Caco-2 (cell line): Measurements from ENCODE around the gene GTPBP3. TPM values are rescaled to one million over a fixed set of nuclear protein-coding genes. Genes with fewer than 3 reads are reported as not detected.

Source experiments
- Bru-seq: library from RNA; stranded (reverse); fragments of 400-500 nt; gene quantifications from one replicate; lab custom pipeline; 2021; lab: Mats Ljungman, UMichigan
- BruChase-seq, 2 experiments: library from RNA; stranded (reverse); fragments of 400-500 nt; gene quantifications; one replicate each; lab custom pipeline; 2021; lab: Mats Ljungman, UMichigan
- BruUV-seq: library from RNA; stranded (reverse); fragments of 400-500 nt; replicated peaks from 2 replicates; lab custom pipeline; 2021; lab: Mats Ljungman, UMichigan
- CTCF ChIA-PET: fragments of 300-600 bp; sonication (Branson Sonifier 250); formaldehyde crosslinking; loops from one replicate; lab custom pipeline; 2022; ENCODE audit warnings: antibody characterized with exemption; lab: Charles Lee
- POLR2A ChIA-PET: fragments of 300-600 bp; sonication (Branson Sonifier 250); formaldehyde crosslinking; loops from one replicate; lab custom pipeline; 2022; ENCODE audit warnings: antibody characterized with exemption; lab: Charles Lee
- DNase-seq, 2 experiments: peaks; one replicate each; pipeline versions ENCODE4 v3.0.0 to v3.0.0-alpha.2; 2020 to 2022
- H3K27me3 ChIP-seq: replicated peaks from 2 replicates; pipeline ENCODE4 v1.6.0; 2011; ENCODE audit warnings: low read length; ENCODE audit not compliant: control insufficient read depth, insufficient read depth
- H3K36me3 ChIP-seq: 2 replicates; pipeline ENCODE4 v1.5.1; 2011; ENCODE audit warnings: low read length; ENCODE audit not compliant: control insufficient read depth, insufficient read depth
- H3K4me1 ChIP-seq: fragments of 250-450 bp; sonication (Bioruptor Pico); 2 replicates; pipeline ENCODE4 v1.5.1; 2020; ENCODE audit warnings: mild to moderate bottlenecking
- H3K4me3 ChIP-seq: 2 replicates; pipeline ENCODE4 v1.5.1; 2011; ENCODE audit warnings: low read depth, mild to moderate bottlenecking, control low read depth, low read length
- H3K9me3 ChIP-seq: fragments of 250-450 bp; sonication (Bioruptor Pico); 2 replicates; pipeline ENCODE4 v1.5.1; 2020; ENCODE audit warnings: mild to moderate bottlenecking, moderate library complexity
- H3K27ac Mint-ChIP-seq: one replicate; pipeline ENCODE4 v1.8.0; 2022; ENCODE audit warnings: mixed read lengths; ENCODE audit not compliant: unreplicated experiment
- H3K27me3 Mint-ChIP-seq: one replicate; pipeline ENCODE4 v1.8.0; 2022; ENCODE audit warnings: mixed read lengths; ENCODE audit not compliant: insufficient read depth, unreplicated experiment
- H3K36me3 Mint-ChIP-seq: one replicate; pipeline ENCODE4 v1.8.0; 2022; ENCODE audit warnings: mild to moderate bottlenecking, mixed read lengths; ENCODE audit not compliant: insufficient read depth, unreplicated experiment
- H3K4me1 Mint-ChIP-seq: one replicate; pipeline ENCODE4 v1.8.0; 2022; ENCODE audit warnings: low read depth, mixed read lengths; ENCODE audit not compliant: unreplicated experiment
- H3K4me3 Mint-ChIP-seq: one replicate; pipeline ENCODE4 v1.8.0; 2022; ENCODE audit warnings: mild to moderate bottlenecking, moderate library complexity, mixed read lengths; ENCODE audit not compliant: unreplicated experiment
- H3K9me3 Mint-ChIP-seq: one replicate; pipeline ENCODE4 v1.8.0; 2022; ENCODE audit warnings: mixed read lengths; ENCODE audit not compliant: unreplicated experiment
- CTCF ChIP-seq, 2 experiments: fragments of 200-600 bp in 1 of 2; IDR thresholded peaks; 1 replicate in 1 of 2; 2 replicates in 1 of 2; pipeline versions ENCODE4 v1.5.1 to v1.8.0; 2011 to 2022; ENCODE audit warnings: antibody characterized with exemption in 1 of 2, control low read depth in 1 of 2, inconsistent platforms in 1 of 2, low read depth in 1 of 2, low read length in 1 of 2, mild to moderate bottlenecking in 1 of 2, moderate library complexity in 1 of 2; ENCODE audit not compliant: insufficient read depth in 1 of 2, severe bottlenecking in 1 of 2, unreplicated experiment in 1 of 2
- intact Hi-C: fragments of 100-400 bp; cut with micrococcal nuclease; formaldehyde crosslinking; loops from one replicate; pipeline ENCODE4 v1.10.0; 2022; ENCODE audit not compliant: unreplicated experiment
- long read RNA-seq: library from polyadenylated mRNA; stranded (forward); transcript quantifications from one replicate; pipeline ENCODE4 v2.0.0, GENCODE V29; 2022
- total RNA-seq: library from RNA; stranded (reverse); gene quantifications from 2 replicates; pipeline ENCODE4 v1.2.3, GENCODE V29; 2022

Gene GTPBP3
- total RNA-seq (50.1 and 50.7 TPM in 2 replicates), Bru-seq, nascent RNA (percentile 60 among the genes with signal in this experiment), BruChase-seq, experiment 1, labeled RNA remaining after a 2-hour chase (percentile 72 among the genes with signal in this experiment), BruChase-seq, experiment 2, labeled RNA remaining after a 6-hour chase (percentile 78 among the genes with signal in this experiment)
- long read RNA-seq, transcript GTPBP3-222 (9 exons, 2,493 nt) = minor isoform, 10 of 69 reads
- long read RNA-seq, transcript GTPBP3-208 (2 exons, 564 nt) = minor isoform, 5 of 69 reads
- long read RNA-seq, transcript GTPBP3-201 (9 exons, 2,579 nt) = major isoform, 32 of 69 reads
- long read RNA-seq, partial matches to known transcripts = 4 of 69 reads
- long read RNA-seq, other reads (novel, unspliced or antisense) = 15 of 69 reads

- TSS peak; percentile 70 for BruUV-seq
- Histone ChIP-seq H3K4me3 (peak within 1 kb of the TSS; percentile 59), H3K27me3 (no peaks in the 10 kb centered on the region), H3K36me3 (0 out of 2 replicates have a peak, but pooled peaks cover 1% of the 10 kb centered on the region), H3K4me1 (0 out of 2 replicates have a peak, but pooled peaks cover 9% of the 10 kb centered on the region), H3K9me3 (no peaks in the 10 kb centered on the region)
- H3K9me3 Mint-ChIP-seq = no peaks in the 10 kb centered on the region
- intact Hi-C loops = loop anchor here (2.0 to 5.0 kb wide), 2 partner anchors 28 to 220 kb away; partner anchors contain the start of genes COLGALT1 and DDA1
- peak within 1 kb of the TSS; percentile 85 for H3K4me3 Mint-ChIP-seq
- TF ChIP-seq CTCF (IDR thresholded peaks at IDR 0.05; ENCODE audit: insufficient read depth in 1 of 2, low read depth in 1 of 2, low read length in 1 of 2, severe bottlenecking in 1 of 2, unreplicated experiment in 1 of 2) = no peak
- ChIA-PET POLR2A (interaction anchor here (2.9 kb wide), 1 partner anchor 28 kb away, joined by 8 read pairs; the partner anchor contains the start of gene DDA1), CTCF (interaction anchor here (0.6 kb wide), 1 partner anchor 32 kb away, joined by 8 read pairs; no protein-coding TSS in a partner anchor)
- peaks cover 49% of the 10 kb centered on the region for H3K36me3 Mint-ChIP-seq
- H3K4me1 Mint-ChIP-seq = no peaks in the 10 kb centered on the region
- DNase-seq = peak; percentile 96 to 98
- peak within 1 kb of the TSS; percentile 97 for H3K27ac Mint-ChIP-seq
- H3K27me3 Mint-ChIP-seq = no peaks in the 10 kb centered on the region
Measured at GRCh38 chr19:17336872-17337674, at the start of gene GTPBP3. Gene GTPBP3, plus strand, starts transcription at chr19:17337553. Its CDS starts 59 bp downstream, at chr19:17337612.

GRCh38 chr19:17289489-17289888, 47.9 kb upstream of the GTPBP3 start:
- H3K27me3 Mint-ChIP-seq = no peaks in the 10 kb centered on the region
- H3K27ac Mint-ChIP-seq = no peak overlapping the region
- TF ChIP-seq CTCF (IDR thresholded peaks at IDR 0.05; ENCODE audit: insufficient read depth in 1 of 2, low read depth in 1 of 2, low read length in 1 of 2, severe bottlenecking in 1 of 2, unreplicated experiment in 1 of 2) = no peak
- no peak overlapping the region for H3K4me3 Mint-ChIP-seq
- H3K4me1 ChIP-seq = peaks cover 11% of the 10 kb centered on the region; the same call in 1 of the 2 replicates
- ChIA-PET CTCF (no interaction called here), POLR2A (no interaction called here)
- H3K36me3 ChIP-seq = peaks cover 1% of the 10 kb centered on the region; the same call in 1 of the 2 replicates
- intact Hi-C loops = no loop called here
- BruUV-seq = no TSS peak
- H3K36me3 Mint-ChIP-seq = peaks cover 7% of the 10 kb centered on the region
- no peaks in the 10 kb centered on the region for H3K9me3 ChIP-seq
- H3K4me1 Mint-ChIP-seq = peaks cover 5% of the 10 kb centered on the region
- no peak overlapping the region for H3K4me3 ChIP-seq
- DNase-seq = peak; percentile 81 to 86
- H3K9me3 Mint-ChIP-seq = no peaks in the 10 kb centered on the region
- no peaks in the 10 kb centered on the region for H3K27me3 ChIP-seq
